Mucosa of rectum (tissue), 2 donors: Measurements from ENCODE around the gene NME4.

ENCODE experiments used
- H3K27ac ChIP-seq, 2 donors: one replicate each; pipeline ENCODE4 v1.7.0; 2013; ENCODE audit warnings: inconsistent platforms in 2 of 2, low read depth in 2 of 2, low read length in 2 of 2
- H3K27me3 ChIP-seq, 2 donors: one replicate each; pipeline ENCODE4 v1.7.0; 2013; ENCODE audit warnings: low read length in 2 of 2; ENCODE audit not compliant: control insufficient read depth in 2 of 2, insufficient read depth in 2 of 2
- H3K36me3 ChIP-seq, 2 donors: one replicate each; pipeline ENCODE4 v1.7.0; 2013; ENCODE audit warnings: low read length in 2 of 2; ENCODE audit not compliant: control insufficient read depth in 2 of 2, insufficient read depth in 2 of 2
- H3K4me1 ChIP-seq, 2 donors: one replicate each; pipeline ENCODE4 v1.7.0; 2013; ENCODE audit warnings: low read length in 2 of 2, mild to moderate bottlenecking in 1 of 2; ENCODE audit not compliant: control insufficient read depth in 2 of 2, insufficient read depth in 2 of 2
- H3K4me3 ChIP-seq, 2 donors: one replicate each; pipeline ENCODE4 v1.7.0; 2013; ENCODE audit warnings: low read length in 2 of 2
- H3K9ac ChIP-seq, 2 donors: one replicate each; pipeline ENCODE4 v1.7.0; 2013; ENCODE audit warnings: low read length in 2 of 2, low read depth in 1 of 2, mild to moderate bottlenecking in 1 of 2
- H3K9me3 ChIP-seq, 2 donors: one replicate each; pipeline ENCODE4 v1.7.0; 2013; ENCODE audit warnings: low read length in 2 of 2; ENCODE audit not compliant: control insufficient read depth in 2 of 2
- donor health status: healthy.
- donor health status: Normal muscosa, but diverticular disease.

NME4 gene

GRCh38 chr16:426906-427249, 29.9 kb downstream of the NME4 start:
- H3K9me3 ChIP-seq = no peaks in the 10 kb centered on the region
- no peak overlapping the region for H3K27ac ChIP-seq
- H3K36me3 ChIP-seq = no peaks in the 10 kb centered on the region
- peak overlapping the region; percentile 41 to 64 for H3K9ac ChIP-seq
- peaks cover 11 to 24% of the 10 kb centered on the region in 2 donors for H3K4me1 ChIP-seq
- H3K27me3 ChIP-seq = peaks cover 2 to 9% of the 10 kb centered on the region in 2 donors
- H3K4me3 ChIP-seq = peak overlapping the region; percentile 69 to 72

GRCh38 chr16:427250-427649, 30.3 kb downstream of the NME4 start:
- Histone ChIP-seq H3K36me3 (no peaks in the 10 kb centered on the region), H3K4me1 (peaks cover 11 to 24% of the 10 kb centered on the region in 2 donors), H3K27me3 (peaks cover 2 to 9% of the 10 kb centered on the region in 2 donors), H3K9ac (peak overlapping the region in 1 of 2 donors; percentile 64), H3K9me3 (no peaks in the 10 kb centered on the region), H3K4me3 (peak overlapping the region; percentile 69 to 72), H3K27ac (no peak overlapping the region)

- H3K27ac ChIP-seq = no peak overlapping the region
- no peak overlapping the region for H3K9ac ChIP-seq
- no peaks in the 10 kb centered on the region for H3K9me3 ChIP-seq
- peaks cover 0 to 2% of the 10 kb centered on the region in 2 donors for H3K27me3 ChIP-seq
- no peaks in the 10 kb centered on the region for H3K36me3 ChIP-seq
- H3K4me3 ChIP-seq = no peak overlapping the region
- H3K4me1 ChIP-seq = peaks cover 6 to 12% of the 10 kb centered on the region in 2 donors
Measured at GRCh38 chr16:430904-431303, 33.9 kb downstream of the NME4 start.

GRCh38 chr16:440627-441026, 43.6 kb downstream of the NME4 start:
- Histone ChIP-seq H3K4me1 (no peaks in the 10 kb centered on the region), H3K9ac (no peak overlapping the region), H3K27ac (no peak overlapping the region), H3K9me3 (no peaks in the 10 kb centered on the region), H3K27me3 (no peaks in the 10 kb centered on the region), H3K4me3 (no peak overlapping the region), H3K36me3 (no peaks in the 10 kb centered on the region)

GRCh38 chr16:441447-441846, 44.4 kb downstream of the NME4 start:
- no peaks in the 10 kb centered on the region for H3K4me1 ChIP-seq
- no peak overlapping the region for H3K4me3 ChIP-seq
- H3K9me3 ChIP-seq = no peaks in the 10 kb centered on the region
- H3K27me3 ChIP-seq = no peaks in the 10 kb centered on the region
- H3K27ac ChIP-seq = no peak overlapping the region
- H3K9ac ChIP-seq = no peak overlapping the region
- H3K36me3 ChIP-seq = no peaks in the 10 kb centered on the region

GRCh38 chr16:442976-443375, 46.0 kb downstream of the NME4 start:
- H3K36me3 ChIP-seq = no peaks in the 10 kb centered on the region
- no peaks in the 10 kb centered on the region for H3K9me3 ChIP-seq
- no peaks in the 10 kb centered on the region for H3K27me3 ChIP-seq
- no peak overlapping the region for H3K9ac ChIP-seq
- H3K4me1 ChIP-seq = no peaks in the 10 kb centered on the region
- peak overlapping the region in 1 of 2 donors; percentile 56 for H3K4me3 ChIP-seq
- no peak overlapping the region for H3K27ac ChIP-seq

GRCh38 chr16:444027-444426, 47.0 kb downstream of the NME4 start:
- no peaks in the 10 kb centered on the region for H3K36me3 ChIP-seq
- H3K4me1 ChIP-seq = no peaks in the 10 kb centered on the region
- H3K9ac ChIP-seq = no peak overlapping the region
- H3K9me3 ChIP-seq = no peaks in the 10 kb centered on the region
- no peaks in the 10 kb centered on the region for H3K27me3 ChIP-seq
- H3K27ac ChIP-seq = no peak overlapping the region
- H3K4me3 ChIP-seq = no peak overlapping the region

GRCh38 chr16:445566-445965, 48.6 kb downstream of the NME4 start:
- Histone ChIP-seq H3K4me1 (peaks cover 0 to 3% of the 10 kb centered on the region in 2 donors), H3K36me3 (no peaks in the 10 kb centered on the region), H3K4me3 (no peak overlapping the region), H3K9ac (no peak overlapping the region), H3K9me3 (no peaks in the 10 kb centered on the region), H3K27ac (no peak overlapping the region), H3K27me3 (no peaks in the 10 kb centered on the region)
